Stimulated activated CD4-positive, alpha-beta T cell treated with anti-CD3 and anti-CD28 coated beads, Interleukin-15, amount 100 ng/mL, for 24 hours (primary cell): ENCODE results near the gene TFCP2L1.

Experiments
- DNase-seq: peaks from one replicate; pipeline ENCODE4 v3.0.0-alpha.2; 2020

TFCP2L1 gene

DNA sequence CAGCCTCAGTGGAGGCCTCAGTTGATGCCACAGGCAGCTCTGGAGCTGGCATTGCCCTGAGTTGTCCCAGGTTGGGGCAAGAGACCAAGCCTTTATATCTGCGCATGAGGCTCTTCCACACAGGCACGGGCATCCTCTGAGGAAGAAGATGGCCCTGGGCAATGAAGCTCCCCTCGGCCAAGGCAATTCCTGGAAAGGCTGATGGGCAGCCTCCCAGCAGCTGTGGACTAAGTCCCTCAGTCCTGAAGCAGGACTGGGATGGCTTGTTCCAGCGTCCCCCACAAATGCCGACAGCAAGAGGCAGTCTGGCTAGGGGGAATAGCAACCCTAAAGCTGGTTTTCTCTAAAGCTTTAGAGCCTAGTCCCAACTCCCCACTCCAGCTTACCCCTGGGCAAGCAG, 90.0 kb downstream of the TFCP2L1 start:
- DNase-seq = no peak

DNA sequence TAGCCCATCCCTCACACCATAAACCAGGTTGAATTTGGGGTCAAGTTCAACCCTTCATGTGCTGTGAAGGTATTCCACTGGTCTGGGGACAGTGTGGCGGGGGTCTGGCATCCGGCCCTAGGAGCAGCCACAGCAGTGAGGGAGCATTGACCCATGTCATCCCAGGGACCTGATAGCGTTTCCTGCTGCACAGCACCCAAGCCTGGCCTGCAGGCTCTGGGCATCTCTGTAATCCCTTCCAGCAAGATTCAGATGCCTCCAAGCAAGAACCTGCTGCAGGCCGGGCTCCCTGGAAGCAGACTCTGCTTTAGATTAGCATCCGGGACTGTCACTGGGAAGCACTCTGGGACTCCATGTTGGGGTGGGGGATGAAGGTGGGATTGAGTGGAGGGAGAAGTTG, 90.4 kb downstream of the TFCP2L1 start:
- DNase-seq = no peak

DNA sequence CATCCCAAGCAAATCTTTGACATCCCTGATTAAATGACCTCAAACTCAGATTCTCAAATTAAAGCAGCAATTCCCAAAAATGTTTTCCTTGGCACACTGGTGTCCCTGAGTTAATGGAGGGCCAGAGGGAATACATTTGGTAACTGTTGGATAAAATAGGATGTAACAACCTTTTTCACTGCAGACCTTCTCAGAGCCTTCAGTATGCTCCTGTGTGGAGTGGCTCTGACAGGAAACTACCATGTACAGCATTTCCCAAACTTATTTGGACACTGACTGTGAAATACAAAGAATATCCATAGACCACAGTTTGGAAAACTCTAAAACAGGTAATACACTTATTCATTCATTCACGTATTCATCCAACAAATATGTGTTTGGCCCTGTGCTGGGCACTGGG, 91.8 kb downstream of the TFCP2L1 start:
- no peak for DNase-seq

DNA sequence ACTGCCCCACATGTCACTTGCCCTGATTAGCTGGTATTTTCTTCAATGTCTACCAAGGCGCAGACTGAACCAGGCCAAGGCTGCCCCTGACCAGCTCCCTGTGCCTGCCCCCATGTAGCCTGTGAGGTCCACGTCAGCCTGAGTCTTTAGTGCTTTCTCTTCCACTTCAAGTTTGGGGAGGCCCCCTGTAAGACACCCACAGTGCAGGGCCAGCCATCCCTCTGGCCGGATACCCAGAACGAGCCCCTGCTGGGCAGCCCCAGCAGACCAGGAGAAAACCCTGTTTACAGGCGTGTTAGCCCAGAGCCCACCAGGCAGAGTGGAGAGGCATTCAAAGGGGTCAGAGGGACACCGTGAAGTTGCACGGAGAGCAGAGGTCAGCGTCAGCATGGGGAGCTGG, 92.4 kb downstream of the TFCP2L1 start:
- DNase-seq = no peak

DNA sequence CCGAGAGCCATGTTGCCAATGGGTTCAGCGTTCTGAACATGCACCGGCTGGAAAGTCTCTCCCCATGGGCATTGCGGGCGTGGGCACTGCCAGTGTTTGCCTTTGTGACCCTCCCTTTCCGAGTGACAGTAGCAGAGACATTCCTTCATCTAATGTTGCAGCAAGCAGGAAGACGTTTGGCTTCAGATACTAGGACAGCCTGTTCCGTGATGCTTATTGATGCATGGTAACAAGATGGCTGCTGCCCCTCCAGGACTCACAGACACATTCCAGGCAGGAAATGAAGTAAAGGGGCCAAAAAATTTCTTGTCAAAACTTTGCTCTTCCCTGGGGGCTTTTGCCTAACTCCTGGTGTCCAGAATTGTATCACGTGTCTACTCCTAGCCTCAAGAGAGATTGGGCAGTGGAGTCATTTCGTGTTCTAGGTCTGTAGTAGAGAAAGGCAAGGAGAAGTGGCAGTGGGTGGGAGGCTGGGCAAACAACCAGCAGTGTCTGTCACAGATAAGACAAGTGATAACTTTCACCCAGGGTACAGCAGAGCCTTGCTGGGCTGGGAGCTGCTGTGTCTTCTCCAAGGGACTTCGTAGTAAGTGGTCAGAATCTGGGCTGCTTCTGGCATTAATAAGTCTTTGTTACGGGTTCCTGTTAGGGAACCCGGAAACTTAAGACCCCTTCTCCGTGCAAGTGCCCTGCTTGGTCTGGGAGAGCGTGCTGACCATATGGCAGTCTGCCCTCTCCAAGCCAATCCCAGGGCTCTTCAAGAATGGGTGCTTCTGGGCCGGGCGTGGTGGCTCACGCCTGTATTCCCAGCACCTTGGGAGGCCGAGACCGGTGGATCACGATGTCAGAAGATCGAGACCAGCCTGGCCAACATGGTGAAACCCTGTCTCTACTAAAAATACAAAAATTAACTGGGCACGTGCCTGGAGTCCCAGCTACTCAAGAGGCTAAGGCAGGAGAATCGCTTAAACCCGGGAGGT, 93.5 kb downstream of the TFCP2L1 start:
- DNase-seq = no peak

DNA sequence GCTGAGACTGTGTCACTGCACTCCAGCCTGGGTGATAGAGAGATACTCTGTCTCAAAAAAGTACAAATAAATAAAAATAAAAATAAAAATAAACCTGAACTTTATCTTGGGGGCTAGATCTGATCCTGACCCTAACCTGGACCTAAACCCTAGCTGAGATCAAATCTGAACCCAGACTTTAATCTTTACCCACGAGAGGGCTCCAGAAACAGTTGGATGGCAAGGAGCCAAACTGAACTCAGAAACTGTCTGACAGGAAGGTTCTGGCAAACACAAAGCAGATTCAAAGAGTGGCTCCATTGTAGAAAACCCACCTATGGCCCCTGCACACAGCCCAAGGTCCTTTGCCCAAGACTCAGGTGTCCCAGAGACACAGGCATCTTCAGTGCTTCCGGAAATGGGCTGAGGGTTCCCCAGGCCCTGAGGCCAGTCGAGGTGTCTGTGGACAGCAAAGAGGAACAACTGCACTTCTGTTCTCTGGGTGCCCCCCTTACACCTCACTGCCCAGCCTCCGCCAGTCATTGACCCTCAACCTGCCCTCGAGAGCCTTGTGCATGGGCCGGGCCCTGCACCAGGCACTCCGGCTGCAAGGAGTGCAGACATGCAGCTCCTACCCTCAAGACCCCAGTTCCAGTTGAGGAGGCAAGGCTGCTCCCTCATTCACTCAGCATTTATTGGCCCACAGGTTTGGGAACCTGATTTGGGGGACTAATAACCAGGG, 95.2 kb downstream of the TFCP2L1 start:
- DNase-seq = no peak

DNA sequence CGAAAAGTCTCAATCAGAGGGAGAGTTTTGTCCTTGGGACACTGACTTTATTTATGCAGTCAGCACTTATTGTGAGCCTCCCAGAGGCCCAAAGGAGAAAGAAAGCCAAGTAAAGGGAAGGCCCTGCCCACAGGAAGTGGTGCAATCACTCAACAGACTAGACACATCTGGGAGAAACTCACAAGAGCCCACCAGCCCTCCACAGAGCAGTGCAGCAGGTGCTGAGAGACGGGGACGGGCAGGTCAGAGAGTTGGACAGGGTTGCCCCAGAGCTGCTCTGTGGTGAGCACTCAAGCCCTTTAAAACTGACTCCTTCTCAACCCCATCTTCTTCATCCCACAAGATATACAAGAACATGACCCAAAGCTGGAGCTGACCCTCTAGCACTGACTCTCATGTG, 96.0 kb downstream of the TFCP2L1 start:
- DNase-seq = no peak

DNA sequence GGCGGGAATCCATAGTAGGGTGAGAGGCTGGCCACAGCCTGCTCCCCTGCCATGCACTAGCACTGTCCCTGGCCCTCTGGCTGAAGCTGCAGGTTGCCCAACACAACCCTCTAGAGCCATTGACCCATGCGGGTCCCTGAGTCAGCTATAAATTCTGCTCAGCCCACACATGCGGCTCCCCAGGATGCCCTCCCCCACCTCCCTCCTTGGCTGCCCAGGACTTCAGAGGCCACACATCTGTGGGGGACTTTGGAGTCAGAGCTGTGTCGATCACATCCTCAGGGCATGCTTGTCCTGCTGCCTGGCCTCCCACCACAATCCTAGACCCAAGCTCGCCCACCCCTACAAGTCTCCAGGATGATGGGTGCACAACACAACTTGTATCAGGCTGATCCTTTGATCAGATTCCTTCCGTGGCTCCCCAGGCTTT, 97.0 kb downstream of the TFCP2L1 start:
- DNase-seq = no peak

DNA sequence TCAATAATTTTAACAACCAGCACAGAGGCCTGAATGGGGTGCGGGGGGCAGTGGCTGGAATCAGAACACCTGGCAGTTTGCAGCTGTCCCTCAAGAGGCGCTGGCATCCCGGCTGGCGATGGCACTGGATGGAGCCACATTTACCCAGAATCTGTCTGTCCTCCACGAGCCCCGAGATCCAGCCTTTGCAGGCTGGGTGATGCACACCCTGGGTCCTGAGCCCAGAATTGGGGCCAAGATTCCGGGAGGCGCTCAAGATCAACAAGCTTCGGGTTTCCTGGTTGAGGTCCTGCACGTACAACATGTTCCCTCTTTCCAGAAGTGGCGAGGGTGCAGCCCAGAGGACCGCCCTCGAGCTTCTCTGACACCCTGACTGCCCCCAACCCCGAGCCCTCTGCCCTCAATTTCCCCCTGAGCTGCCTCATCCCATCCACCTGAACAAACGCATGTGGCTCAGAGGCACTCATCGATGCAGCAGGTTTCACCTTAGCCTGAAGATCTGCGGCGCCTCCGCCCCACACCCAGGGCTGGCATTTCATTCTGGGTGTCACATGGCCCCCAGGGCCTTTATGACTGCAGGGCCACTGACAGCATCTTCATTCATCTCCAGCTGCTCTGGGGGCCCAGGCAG, 97.5 kb downstream of the TFCP2L1 start:
- DNase-seq = no peak

DNA sequence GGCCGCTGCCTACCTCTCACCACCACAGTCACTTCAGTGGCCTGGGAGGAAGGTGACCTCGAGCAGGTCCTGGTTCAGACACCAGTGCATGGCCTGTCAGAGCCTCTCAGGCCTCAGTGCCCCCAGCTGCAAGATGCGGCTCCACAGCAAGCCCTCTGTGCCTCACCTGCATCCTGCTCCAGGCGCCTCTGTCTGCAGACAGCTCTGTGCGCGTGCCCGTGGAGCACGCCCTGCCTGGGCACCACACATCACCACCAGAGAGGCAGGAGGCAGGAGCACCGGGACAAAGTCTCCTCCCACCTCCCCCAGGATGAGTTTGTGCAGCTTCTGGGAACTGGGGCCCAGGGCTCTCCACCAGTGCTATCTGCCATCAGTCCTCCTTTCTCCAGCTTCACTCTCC, 98.7 kb downstream of the TFCP2L1 start:
- no peak for DNase-seq

DNA sequence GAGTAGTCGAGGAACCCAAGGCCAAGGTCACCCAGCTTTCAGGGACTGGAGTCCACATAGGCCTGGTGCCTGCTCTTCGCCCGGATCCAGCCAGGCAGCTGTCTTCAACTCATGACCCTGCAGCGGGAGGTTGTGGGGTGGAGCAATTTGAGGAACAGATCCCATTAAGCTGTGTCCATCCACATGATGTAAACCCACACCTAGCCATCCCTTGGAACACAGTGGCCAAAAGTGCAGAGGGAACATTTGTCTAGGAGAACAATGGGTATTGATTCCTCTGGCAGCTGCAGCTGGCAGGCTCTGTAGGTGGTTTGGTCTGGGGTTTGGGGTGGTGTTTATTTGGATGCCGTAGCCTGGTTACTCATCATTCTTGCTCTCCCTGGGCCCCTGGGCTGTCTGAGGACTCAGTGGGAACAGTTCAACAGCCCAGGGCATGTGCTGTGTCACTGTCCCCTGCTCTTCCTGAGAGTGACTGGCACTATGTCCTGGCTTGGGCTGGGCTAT, 99.4 kb downstream of the TFCP2L1 start:
- DNase-seq = no peak

DNA sequence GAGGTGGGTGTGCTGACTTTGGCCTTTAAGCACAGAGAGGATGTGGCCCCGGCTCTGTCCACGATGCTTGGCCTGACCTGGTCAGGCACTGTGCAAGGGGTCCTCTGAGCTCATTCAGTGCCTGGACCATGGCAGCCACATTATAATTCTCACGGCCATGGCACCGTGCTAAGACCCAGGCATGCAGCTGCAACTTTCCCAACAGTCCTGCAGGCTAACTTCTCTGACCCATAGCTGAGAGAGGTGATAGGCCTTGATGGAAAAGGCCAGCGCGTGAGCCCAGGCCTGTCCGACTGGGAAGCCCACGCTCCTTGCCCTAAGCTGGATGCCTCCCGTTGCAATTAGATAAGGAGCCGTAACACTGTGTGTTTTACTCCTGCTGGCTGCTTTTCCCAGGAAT, 99.9 kb downstream of the TFCP2L1 start:
- no peak for DNase-seq

DNA sequence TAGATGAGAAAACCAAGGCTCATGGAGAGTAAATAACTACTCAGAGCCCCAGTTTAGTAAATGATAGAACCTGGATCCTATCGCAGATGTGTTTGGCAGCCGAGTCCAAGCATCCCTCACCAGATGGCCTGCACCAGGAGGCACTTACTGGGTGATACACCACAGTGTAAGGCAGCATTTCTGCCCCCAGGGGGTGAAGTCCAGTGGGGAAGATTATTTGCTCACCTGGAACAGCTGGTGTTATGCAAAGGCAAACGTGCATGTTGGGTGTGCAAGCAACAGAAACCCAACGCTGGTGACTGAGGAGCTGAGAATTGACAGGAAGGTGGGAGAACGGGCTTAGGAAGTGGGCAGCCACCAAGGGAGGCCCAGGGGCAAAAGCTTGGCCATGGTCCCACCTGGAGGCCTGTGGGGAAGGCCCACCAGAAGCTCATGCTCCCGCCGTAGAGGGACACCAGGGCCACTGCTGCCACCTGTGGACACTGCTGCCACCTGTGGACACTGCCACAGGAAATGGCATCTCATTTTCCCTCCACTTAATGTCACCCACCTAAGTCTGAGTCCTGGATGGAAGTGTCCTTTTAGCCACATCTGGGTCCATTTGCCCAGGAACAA, 100.6 kb downstream of the TFCP2L1 start:
- DNase-seq = no peak

DNA sequence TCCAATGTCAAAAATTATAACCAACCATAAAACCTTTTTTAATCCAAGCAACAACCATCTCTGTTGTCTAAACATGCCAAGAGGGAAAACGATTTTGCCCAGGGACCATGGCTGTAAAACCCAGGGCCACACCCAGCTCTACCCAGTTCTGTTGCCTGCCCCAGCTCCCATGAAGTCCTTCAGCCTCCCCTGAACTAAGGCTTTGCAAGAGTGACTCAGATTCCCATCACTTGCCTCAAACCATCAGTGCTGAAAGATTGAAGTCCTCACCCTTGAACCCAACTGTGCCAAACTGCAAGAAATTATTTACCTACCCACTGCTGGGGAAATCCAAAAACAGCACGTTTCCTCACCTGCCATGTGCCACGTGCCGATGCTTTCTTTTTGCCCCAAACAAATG, 102.5 kb downstream of the TFCP2L1 start:
- DNase-seq = no peak

DNA sequence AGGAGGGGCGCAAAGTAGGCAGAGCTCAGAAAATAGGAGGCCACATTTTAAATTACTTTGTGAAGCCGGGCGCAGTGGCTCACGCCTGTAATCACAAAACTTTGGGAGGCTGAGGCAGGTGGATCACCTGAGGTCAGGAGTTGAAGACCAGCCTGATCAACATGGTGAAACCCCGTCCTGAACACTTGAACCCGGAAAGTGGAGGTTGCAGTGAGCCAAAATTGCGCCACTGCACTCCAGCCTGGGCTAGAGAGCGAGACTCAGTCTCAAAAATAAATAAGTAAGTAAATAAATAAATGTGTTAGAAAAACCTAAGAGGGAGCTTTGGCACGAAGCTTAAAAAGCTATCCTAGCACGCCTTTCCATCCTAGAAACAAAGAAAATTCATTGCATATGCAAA, 105.5 kb downstream of the TFCP2L1 start:
- DNase-seq = no peak

DNA sequence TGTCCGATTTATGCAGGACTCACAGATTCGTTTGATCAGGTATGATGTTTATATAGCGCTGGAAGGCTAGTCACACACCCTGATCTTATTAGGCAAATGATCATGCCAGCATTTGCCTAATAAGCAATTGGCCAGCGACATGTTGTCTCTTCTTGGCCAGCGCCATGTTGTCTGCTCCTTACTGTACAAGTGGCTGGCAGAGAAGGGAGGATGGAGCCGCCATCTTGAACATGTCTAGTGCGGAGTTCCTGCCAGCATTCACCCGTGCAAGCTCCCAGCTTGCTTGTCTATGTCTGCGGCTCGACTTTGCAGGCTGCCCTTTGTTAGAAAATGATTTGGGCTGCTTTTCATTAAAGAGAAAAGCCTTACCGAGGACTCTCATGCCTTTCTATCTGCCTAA, 106.3 kb downstream of the TFCP2L1 start:
- no peak for DNase-seq

DNA sequence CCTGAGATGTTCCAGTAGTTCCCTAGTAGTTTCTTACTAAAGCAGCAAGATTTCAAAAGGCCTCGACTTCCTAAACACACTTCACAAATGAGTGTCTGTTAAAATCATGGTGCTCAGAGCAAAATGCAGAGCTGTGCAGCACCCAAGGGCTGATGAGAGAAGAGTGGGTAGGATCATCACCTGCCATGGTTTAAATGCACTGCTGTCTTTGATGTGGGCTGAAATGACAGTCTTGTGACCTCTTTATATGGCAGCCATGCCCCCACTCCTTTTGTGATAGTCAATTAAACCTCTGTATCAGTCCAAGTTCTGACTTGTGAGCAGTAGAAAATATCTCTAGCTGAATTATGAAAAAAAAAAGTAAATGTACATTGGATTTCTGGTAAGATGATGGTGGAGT, 107.1 kb downstream of the TFCP2L1 start:
- DNase-seq = no peak

DNA sequence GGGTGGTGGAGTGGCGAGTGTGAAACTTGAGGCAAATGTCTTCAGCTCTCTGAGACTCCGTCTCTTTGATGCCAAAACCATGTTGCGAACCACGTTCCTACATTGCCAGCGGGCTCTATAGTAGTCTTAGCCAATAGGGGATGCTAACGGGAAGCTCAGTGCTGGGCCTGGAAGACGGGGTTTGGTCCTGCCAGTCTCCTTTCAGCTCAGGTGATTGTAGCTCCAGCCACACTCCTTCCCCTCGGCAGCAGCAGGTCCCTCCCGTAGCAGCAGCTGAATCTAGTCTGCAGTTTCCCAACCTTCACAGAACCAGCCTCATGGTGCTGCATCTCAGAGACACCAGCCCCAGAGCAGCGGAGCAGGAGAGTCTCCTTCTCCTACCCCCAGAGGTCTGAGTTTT, 109.7 kb downstream of the TFCP2L1 start:
- DNase-seq = no peak

DNA sequence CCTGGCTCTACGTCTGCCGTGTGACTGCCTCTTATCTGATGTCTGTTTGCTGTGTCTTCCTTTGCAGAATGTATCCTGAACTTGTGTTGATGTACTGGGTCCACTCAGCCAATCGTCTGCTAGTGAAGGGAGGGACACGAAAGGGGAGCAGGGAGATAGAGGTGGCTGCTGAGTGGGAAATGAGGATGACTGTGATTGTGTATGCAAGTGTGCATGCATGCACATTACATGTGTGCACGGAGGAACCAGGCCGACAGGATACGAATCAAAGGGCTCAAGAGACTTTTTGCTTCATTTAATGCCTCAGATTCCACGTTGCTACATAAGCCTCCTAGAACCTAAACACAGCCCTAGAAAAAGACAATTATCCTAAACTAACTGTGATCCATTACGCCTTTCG, 111.2 kb downstream of the TFCP2L1 start:
- DNase-seq = no peak

DNA sequence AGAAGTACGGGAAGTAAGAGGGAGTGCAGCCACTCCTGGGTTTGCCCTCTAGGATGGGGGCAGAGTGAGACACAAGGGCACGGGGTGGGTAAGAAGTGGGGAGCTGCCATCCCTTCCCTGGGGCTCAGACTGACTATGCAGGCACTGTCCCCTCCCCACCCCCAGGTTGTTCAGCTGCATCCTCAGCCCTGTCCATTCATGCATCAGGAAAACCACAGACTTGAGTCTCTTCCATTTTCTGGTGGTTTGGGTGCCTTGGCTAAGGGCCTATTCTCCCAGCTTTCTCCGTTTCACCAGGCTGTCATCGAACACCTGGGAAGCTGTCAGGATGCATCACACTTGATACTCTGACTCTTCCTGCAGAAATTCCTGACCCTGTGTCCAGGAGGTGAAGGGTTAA, 111.9 kb downstream of the TFCP2L1 start:
- no peak for DNase-seq

DNA sequence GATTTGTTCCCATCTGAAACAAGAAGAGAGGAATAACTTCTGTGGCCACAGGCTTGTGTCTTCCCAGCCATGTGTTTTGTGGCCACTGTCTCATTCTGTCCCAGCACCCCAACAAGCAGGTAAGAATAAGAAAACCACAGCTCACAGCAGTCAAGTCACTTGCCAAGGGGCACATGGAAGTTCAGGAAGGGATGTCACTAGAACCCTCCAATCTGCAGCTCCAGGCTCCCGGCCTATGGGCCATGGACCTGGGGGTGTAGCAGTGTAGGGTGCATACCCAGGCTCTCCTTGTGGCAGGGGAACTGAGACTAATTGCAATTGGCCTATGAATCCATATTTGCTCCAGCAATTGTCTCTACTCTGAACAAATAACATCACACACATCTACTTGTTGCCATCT, 112.5 kb downstream of the TFCP2L1 start:
- no peak for DNase-seq

DNA sequence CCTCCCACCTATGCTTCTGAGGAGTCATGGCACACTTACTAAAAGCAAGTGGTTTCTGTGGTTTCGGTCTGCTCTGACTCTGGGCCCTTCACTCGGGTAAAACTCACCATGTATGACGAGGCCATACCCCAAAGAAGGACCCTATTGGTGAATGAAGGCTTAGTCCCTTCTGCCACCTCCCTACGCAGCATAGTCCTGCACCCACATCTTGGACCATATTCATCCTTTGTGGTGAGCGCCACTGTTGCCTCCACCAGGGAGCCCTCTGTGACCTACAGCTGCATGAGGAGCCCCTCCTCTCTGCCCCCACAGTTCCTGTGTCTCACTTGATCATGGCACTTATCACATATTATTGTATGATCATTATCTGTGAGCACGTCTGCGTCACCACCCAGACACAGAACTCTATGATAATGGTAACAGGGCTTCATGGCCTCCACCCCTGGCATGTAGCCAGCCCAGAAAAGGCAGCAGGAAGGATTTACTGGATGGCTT, 113.3 kb downstream of the TFCP2L1 start:
- peak; percentile 18 for DNase-seq

DNA sequence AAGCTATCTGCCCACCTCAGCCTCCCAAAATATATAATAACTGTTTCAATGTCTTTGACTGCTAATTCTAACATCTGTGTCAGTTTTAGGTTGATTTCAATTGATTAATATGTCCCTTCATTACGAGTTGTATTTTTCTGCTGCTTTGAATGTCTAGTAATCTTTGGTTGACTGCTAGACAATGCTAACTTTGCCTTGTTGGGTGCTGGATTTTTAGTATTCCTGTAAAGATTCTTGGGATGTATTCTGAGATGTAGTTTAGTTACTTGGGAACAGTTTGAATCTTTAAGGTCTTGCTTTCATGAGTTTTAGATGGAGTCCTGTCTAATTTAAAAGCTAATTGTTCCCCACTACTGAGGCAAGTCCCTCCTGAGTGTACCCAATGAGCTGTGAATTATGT, 114.4 kb downstream of the TFCP2L1 start:
- DNase-seq = no peak
